GM03348 (cell line): ENCODE results near the gene AASDH.

Experiments used
- DNase-seq: peaks from one replicate; pipeline ENCODE4 v3.0.0; 2012; ENCODE audit warnings: low spot score

AASDH gene, protein sequence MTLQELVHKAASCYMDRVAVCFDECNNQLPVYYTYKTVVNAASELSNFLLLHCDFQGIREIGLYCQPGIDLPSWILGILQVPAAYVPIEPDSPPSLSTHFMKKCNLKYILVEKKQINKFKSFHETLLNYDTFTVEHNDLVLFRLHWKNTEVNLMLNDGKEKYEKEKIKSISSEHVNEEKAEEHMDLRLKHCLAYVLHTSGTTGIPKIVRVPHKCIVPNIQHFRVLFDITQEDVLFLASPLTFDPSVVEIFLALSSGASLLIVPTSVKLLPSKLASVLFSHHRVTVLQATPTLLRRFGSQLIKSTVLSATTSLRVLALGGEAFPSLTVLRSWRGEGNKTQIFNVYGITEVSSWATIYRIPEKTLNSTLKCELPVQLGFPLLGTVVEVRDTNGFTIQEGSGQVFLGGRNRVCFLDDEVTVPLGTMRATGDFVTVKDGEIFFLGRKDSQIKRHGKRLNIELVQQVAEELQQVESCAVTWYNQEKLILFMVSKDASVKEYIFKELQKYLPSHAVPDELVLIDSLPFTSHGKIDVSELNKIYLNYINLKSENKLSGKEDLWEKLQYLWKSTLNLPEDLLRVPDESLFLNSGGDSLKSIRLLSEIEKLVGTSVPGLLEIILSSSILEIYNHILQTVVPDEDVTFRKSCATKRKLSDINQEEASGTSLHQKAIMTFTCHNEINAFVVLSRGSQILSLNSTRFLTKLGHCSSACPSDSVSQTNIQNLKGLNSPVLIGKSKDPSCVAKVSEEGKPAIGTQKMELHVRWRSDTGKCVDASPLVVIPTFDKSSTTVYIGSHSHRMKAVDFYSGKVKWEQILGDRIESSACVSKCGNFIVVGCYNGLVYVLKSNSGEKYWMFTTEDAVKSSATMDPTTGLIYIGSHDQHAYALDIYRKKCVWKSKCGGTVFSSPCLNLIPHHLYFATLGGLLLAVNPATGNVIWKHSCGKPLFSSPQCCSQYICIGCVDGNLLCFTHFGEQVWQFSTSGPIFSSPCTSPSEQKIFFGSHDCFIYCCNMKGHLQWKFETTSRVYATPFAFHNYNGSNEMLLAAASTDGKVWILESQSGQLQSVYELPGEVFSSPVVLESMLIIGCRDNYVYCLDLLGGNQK

GRCh38 chr4:56387023-56388001, at the start of gene AASDH:
TSS of gene AASDH (minus strand) at chr4:56387491. CDS start at chr4:56384299, 3,192 bp downstream.
- peak; percentile 95 for DNase-seq

DNA sequence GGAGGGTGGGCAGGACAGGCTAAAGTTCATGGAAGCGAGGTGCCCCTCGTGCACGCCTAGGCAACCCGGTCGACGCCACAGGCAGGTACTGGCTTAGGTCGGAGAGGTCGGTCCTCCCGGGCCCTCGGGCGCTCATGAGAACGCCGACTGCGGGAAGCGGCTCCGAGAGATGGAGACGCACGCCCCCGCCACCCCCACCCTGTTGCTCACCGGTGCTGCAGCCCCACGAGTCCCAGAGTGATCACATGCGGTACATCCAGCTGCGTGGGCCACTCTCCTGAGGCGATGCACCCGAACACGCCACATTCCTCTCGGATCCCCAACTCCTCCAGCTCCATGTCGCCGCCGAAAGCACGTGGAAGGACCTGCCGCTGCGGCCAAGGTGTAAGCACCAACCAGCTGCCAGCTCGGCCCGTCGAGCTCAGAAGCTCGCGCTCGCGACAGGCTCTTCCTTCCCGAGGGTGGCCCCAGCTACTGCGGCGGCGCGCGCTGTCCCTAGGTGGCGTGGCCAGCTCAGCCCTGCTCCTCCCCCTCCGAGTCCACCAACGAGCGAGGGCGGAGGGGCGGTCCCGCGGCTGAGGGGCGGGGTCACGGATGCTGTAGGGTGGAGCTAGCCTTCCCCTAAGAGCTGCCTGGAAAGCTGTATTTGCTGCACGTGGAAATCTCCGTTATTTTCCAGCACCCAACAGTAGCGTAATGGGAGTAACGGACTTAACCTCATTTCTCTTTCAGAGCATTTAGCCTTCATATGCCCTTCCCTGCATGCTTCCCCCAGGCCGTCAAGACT, 48.0 kb upstream of the AASDH start, which contains the start of gene PPAT:
TSS of gene PPAT (minus strand) at position 476 of the 787 bp plus-strand sequence. CDS start at position 338, 138 bp downstream.
- DNase-seq: peak; percentile 99

DNA sequence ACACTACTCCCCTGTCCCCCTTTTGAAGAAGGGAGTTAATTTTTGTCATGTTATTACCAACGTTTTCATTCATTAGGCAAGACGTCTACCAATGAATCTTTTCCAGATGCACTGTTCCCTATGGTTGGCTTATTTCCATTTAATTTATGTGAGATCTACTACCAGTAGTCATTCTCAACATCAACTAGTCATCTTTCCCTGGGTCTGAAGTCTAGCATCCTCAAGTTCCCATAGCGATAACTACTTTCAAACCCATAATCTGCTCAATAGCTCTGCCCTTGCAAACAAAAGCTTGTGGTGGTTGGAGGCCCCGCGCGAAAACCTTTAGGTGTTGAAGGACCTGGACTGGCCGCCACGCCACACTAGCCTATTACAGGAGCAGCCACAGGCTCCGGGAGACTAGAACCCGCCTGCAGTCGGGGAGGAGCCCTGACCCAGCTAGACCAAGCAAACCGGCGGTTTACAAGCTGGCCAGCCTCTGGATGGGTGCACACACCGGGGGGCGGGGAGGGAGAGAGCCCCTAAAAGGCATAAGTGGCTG, 47.4 kb upstream of the AASDH start:
- DNase-seq: peak; percentile 68

DNA sequence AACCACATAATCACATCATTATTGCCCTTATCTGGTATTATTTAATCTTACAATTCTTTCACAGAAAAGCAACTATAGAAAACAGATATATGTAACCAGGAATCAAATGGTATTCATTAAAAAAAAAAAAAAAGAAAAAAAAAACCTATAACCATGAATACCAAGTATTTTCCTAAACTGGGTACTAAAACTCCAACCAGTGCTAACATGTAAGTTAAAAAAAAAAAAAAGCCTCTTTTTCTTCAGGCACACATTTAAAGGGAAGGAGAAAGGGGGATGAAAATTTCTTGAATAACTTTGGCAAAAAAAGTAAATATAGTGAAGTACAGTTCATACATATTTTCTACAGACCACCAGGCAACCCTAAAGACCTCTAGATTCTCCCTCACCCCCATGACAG, 46.0 kb upstream of the AASDH start:
- DNase-seq: no peak

DNA sequence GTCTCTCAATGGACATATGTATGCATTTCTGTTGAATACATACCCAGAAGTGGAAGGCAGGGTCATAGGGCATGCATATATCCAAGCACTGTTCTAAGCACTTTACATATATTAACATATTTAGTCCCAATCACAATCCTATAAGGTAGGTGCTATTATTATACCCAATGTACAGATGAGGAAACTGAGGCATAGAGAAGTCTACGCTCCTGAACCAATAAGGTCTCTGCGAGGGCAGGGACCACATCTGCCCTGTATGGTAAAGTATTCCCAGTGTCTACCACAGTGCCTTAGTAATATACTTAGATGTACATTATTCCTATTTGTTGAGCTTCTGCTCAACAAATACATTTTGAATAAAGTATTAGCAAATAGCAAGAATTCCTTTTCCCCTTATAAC, 42.9 kb upstream of the AASDH start:
- no peak for DNase-seq

GRCh38 chr4:56427179-56427578, 39.9 kb upstream of the AASDH start:
- no peak for DNase-seq

DNA sequence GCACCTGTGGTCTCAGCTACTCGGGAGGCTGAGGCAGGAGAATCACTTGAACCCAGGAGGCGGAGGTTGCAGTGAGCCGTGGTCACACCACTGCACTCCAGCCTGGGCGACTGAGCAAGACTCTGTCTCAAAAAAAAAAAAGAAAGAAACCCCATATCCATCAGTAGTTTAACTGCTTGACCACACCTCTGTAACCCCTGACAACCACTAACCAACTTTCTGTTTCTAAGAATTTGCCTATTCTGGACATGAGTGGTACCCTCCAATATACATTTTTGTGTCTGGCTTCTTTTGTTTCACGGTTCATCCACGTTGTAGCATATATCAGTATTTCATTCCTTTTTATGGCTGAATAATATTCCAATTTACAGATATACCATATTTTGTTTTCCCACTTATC, 39.0 kb upstream of the AASDH start:
- DNase-seq: no peak

DNA sequence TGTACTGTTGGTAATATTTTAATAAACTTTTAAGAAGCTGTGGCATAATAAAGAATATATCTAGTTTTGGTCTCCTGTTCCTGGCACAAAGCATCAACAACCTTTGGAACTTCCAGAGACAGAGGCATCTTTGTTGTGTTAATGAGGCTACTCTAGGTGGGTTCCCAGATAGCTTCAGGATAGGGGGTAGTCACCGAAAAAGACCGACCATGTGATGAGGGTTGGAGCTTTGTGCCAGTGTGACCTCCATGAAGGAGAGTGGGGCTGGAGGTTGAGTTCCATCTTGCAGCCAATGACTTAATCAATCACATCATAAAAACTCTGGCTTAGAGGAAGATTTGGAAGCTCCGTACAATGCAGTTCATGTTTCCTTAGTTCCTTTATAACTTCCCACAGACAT, 38.2 kb upstream of the AASDH start:
- no peak for DNase-seq

DNA sequence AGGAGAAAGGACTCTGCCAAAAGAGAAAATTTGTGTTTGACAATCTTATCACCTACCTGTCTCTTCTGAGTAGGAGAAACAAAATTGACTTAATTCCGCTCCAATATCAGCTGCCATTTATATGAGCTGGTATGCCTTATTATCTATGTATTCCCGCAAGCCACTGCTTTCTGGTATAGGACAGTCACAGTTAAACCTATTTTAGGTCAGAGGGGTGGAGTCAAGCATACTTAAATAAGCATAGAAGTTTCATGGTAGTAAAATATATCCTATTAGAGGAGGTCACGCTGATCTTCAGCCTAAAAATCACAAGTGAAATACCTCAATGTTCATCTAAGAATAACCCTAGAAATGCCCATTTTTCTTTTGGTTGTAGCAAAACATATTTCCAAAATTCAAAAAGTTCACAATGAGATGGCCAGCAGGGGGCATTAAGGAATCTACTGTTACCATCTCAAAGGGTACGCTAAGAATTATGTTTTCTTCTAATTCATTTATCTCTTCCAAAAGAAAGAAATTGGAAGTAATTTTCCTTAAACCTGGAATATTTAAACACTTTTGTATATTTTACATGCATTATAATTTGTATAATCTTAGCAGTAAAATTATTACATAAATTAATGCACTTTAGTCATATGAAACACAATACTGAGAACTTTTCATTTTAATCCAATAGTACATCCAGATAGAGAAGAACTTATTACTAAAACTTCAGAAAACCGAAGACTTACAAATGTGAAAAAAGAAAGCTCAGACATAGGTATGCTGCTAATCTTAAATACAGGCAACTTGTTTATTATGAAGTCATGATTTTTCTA, 37.6 kb upstream of the AASDH start:
- peak; percentile 45 for DNase-seq

- no peak for DNase-seq
These were observed 36.9 kb upstream of the AASDH start for GRCh38 chr4:56424176-56424575.

DNA sequence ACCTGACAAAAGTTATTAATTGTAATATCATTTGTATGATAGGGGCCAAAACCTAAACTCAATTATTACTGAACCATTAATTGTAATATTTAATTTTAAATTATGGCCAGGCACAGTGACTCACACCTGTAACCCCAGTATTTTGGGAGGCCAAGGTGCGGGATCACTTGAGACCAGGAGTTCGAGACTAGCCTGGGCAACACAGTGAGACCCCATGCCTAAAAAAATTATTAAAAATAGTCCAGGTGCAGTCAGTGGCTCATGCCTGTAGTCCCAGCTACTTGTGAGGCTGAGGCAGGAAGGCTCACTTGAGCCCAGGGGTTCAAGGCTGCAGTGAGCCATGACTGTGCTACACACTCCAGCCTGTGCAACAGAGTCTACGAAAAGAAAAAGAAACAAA, 30.1 kb upstream of the AASDH start:
- DNase-seq: no peak

DNA sequence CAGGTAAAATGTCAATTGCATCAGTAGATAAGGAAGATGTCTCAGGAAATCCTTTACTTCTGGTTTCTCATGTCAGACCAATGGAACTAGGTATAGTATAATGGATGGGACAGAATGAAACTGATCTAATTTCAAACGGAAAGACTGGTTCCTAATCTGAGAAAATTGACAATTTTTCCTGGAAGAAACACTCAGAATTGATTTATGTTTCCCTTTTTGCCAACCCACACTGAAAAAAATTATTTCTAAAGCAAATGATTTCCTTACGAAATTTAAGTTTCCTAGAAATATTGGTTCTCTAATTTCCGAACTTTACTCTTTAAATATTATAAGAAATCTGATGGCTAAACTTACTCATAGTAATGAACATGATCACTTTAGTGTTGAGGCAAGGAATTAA, 29.1 kb upstream of the AASDH start:
- DNase-seq: no peak

GRCh38 chr4:56414135-56414670, 26.9 kb upstream of the AASDH start:
- DNase-seq: no peak

GRCh38 chr4:56410247-56411062, 23.2 kb upstream of the AASDH start:
- DNase-seq: peak; percentile 90

GRCh38 chr4:56409511-56410090, 22.3 kb upstream of the AASDH start:
- no peak for DNase-seq

- no peak for DNase-seq
These were observed 21.7 kb upstream of the AASDH start for GRCh38 chr4:56408978-56409377.

- DNase-seq: no peak
These were observed 18.9 kb upstream of the AASDH start for GRCh38 chr4:56406151-56406550.

GRCh38 chr4:56405016-56405415, 17.7 kb upstream of the AASDH start:
- DNase-seq: no peak
